ENCODE measurements around the gene MAP4K2.

Gene MAP4K2

GRCh38 chr11:64736654-64737053 lies 66.4 kb downstream of the MAP4K2 start:
- no peak for DNase-seq (ENCODE audit: low read depth)

DNA sequence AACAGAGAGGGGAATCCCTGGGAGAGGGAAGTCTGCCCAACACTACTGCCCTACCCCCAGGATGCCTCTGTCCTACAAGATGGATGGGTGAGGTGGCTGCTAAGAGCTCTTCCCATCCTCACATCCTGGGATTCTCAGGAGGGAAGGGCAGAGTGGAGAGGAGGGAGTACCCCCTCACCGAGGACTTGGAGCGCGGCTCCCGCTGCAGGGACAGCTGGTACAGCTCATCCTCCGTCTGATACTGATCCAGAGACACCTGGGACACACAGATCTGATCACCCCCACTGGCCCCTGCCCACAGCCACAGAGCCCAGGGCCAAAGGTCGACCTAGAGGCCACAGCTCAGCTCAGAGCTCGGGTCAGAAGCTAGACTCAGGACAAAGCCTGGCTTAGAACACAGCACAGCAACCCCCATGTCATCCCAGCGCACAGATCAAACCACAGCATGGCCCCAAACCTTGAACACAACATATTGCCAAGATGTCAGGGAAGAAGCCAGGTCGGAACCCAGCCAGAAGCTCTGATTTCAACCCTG lies 67.2 kb downstream of the MAP4K2 start:
- no peak for DNase-seq (ENCODE audit: low read depth)

Measured in stimulated activated CD8-positive, alpha-beta memory T cell treated with anti-CD3 and anti-CD28 coated beads, Interleukin-15, amount 100 ng/mL, for 1 hour (primary cell).